Hematopoietic multipotent progenitor cell treated with erythropoietin and hydrocortisone succinate and interleukin-3 and kit ligand, for 17 days (in vitro differentiated cells): ENCODE measurements around the gene GNA12.

Experiments
- DNase-seq: peaks from one replicate; pipeline ENCODE4 v3.0.0-alpha.2; 2015; ENCODE audit warnings: low spot score

The GNA12 gene

DNA sequence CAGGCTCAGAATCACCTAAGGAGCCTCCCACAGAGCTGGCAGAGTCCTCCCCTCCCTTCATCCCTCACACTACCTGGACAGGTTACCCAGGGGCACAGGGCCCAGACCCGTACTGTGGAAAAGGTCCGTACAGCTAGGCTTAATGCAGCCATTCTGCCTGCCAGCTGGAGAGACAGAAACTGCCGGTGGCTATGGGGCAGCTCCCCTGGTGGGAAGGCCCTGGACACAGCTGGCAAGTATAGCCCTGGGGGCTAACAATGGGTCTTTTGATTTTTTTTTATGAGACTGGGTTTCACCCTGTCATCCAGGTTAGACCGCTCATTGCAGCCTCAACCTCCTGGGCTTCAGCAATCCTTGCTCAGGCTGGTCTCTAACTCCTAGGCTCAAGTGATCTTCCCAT lies 68.3 kb downstream of the GNA12 start:
- no peak for DNase-seq

DNA sequence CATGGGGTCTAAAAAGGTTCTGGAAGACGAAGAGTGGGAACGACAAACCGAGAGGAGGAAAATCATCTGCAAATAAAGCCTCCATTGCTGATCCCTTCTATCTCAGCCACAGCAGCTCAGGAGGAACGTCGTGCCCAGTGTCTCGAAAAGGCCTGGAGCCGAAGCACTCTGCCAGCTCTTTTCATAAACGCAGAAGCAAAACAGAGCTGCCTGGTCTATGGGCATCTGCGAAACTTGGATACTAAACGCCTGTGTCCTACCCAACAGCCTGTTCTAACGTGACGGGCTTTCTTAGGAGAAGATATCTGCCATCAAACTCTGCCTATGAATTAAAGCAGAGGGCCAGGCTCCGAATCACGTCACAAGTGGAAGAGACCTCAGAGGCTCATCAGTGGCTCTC lies 68.7 kb downstream of the GNA12 start:
- DNase-seq, result no peak

DNA sequence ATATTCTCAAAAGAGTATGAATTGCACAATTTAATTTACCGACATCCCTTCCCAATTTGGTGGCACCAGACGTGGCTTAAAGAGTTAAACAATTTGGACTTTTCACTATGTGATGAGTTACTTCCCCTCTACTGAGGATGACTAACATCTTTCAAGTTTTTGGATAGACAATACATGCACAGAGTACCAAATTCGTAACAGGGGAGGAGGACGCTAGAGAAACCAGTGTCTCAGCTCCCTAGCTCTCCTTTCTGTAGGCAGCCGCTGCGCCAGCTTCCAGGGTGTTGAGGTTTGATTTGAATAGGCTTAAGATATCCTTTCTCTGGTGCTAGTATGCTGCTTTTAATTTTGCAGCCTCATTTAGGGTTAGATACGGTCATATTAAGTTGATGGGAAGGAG lies 69.2 kb downstream of the GNA12 start:
- no peak for DNase-seq

DNA sequence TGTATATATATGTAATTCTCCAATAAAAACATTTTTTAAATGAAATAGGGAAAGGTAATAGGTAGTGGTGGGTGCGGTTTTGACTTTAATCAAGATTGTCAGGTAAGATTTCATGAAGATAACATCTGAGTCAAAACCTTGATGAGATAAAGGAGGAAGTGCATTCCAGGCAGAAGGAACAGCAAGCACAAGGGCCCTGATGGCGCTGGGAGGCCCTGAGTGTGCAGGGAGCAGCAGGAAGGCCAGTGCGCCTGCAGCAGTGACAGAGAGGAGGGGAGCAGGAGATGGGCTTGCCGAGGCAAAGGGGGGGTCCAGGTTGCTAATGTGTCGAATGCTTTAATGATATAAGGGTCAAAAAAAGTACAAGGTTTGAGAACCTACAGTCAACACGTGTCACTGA lies 69.8 kb downstream of the GNA12 start:
- no peak for DNase-seq

DNA sequence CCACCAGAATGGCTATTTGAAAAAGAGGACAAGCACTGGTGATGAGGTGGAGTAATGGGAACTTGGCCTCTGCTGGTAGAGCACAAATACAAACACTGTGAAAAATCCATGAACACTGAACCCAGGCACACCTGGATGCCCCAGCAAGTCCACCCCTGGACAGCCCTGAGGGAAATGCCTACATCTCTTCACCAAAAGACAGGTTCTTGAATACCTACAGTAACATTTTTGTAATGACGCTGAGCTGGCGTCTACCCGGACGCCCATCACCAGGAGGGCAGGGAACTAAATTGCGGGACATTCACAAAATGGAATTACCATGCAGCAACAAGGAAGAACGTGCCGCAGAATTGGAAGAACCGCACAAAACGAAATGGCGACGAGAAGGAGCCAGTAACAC lies 70.5 kb downstream of the GNA12 start:
- no peak for DNase-seq

DNA sequence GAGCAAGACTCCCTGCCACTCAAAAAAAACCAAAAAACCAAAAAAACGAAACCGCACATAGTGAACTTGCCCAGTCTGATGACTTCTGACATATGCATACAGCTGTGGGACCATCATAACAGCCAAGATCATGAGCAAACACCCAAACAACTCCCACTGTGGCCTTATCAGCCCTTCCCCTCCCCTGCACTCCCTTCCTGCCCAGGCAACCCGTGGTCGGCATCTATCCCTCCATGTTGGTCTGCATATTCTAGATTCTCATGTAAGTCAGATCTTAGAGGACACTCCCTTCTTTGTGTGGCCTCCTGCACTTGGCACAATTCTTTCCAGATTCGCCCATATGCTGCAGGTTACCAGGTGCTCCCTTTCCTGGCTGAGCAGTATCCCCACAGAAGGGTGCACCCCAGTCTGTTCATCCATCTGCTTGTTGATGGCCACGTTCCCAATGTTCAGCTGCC lies 72.8 kb downstream of the GNA12 start:
- peak; percentile 86 for DNase-seq

DNA sequence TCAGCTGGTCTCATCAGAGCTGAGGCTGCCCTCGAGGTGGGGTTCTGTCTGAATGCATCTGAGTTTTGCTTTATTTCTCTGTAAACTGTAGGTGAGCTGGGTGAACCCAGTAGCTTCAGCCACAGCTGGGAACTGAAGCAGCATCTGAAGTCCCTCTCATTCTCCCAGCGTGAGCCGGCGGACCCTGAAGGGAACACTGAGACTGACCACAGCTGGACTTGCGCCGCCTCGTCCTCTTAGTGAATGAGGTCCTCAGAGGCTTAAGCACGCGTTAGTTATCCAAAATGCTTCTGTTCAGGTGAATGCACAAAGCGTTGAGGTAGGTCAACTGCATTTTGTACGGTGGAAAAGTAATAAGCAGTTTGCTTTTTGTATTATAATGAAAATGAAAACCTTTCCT lies 79.5 kb downstream of the GNA12 start:
- DNase-seq, result no peak

DNA sequence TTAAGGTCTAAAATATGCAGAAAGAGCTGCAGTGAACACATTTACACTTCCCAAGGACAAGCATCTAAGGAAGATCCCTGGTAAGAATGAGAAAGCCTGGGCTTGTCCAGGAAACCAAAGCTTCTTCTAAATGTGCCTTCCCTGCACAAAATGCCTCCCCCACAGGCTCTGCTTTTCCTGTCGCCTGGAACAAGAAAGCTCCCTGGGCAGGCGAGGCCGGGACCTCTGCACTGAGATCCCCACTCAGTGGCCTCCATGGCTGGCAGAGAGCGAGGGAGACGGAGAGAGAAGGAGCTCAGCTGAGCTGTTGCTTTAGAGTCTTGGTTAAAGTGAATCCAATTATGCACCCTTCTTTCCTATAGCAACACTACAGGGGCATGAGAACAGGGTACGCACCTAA lies 80.5 kb downstream of the GNA12 start:
- no peak for DNase-seq

DNA sequence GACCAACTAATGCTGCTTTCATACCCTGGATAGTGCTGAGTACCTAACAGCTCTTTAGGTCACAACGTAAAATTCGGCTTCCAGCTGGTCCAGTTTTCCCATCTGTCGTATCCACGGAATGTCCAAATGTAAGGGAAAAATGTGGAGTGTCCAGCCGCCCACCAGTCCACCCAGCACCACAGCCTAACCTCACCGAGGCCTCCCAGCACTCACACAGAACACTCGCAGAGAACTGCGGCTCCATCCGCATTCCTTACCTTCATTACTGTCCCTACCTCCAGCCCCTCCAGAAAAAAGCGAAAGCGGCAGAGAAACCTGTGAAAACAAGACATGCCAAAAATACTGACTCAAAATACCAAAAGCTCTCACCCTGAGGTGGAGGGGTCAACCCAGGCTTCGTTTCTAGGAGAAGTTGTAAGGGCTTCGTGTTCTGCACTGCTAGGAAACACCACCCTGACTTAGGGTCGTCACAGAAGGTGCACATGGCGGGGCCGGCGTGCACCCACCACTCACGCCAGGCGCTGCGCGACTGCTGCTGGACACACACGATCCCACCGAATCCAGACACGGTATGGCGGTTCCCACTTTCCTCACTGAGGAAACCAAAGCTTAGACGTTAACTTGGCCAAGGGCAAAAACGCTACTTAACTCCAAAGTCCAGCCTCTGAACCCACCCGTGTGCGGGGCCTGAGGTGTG lies 82.2 kb downstream of the GNA12 start:
- no peak for DNase-seq

DNA sequence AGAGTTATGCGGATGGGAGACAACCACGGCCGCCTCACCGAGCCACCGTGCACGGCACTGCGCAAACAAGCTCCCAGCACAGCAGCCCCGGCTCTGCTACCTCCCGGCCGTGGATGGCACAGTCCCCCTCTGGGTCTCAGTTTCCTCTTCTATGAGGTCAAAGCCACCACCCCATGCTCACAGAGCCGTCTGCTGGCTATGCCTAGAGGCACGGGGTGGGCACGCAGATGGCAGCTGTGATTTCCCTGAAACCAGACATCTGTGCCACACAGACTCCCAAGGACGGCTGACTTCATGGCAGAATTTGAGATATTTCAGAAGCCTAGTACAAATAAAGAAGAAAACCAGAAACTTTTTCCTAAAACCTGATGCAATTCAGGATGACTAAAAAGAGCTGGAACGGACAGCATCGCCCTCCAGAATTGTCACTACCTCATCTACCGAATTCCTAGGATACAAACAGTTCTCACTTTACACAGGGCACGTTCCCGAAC lies 82.9 kb downstream of the GNA12 start:
- no peak for DNase-seq

DNA sequence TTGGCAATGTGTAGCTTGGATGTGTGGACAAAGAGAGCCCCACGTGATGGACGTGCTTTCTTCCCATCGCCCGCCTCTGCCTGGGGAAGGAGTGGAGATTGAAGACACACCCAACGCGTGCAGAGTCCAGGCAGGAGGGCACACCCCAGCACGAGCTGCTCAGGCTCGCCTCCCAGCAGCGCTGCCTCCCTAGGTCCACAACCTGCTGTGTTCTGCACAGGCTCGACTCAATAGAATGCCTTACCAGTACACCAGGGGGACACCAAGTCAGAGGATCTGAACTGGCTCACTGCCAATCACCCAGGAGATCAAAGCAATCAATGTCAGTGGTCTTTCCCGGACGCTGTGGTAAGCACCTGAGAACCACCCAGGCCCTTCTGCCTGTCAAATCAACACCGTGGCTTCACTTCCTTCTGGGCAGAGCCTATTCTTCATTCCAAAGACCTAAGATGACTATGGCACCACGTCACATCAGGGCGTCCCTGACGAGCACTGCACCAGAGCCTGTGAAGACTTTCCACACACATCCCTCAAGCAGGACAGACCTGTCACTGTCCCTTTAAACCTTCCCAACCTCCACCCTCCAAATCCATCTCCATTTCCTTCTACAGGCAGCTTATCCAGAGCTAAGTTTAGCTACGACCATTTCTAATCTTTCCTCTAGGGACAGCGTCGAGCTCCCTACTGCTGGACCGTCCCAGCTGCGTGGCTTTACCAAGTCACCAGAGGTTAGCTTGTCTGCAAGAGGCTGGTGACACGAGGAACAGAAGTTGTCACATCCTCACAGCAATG lies 83.8 kb downstream of the GNA12 start:
- peak; percentile 80 for DNase-seq

DNA sequence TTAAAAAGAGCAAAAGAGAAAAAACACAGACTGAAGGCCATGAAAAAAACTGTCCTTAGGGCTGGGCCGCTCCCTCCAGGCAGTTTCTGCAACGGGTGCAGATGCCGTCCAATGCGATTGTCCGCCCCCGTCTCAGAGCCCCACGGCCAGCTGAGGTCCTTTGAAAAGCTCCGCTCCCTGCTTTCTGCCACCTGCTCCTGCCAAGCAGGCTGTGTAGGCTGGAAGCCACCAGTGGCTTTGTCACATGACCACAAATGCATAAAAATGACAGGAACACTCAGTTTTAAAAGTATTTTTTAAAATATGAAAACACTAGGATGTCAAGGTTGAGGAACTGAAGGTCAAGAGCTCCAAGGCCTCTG lies 84.4 kb downstream of the GNA12 start:
- DNase-seq, result no peak

DNA sequence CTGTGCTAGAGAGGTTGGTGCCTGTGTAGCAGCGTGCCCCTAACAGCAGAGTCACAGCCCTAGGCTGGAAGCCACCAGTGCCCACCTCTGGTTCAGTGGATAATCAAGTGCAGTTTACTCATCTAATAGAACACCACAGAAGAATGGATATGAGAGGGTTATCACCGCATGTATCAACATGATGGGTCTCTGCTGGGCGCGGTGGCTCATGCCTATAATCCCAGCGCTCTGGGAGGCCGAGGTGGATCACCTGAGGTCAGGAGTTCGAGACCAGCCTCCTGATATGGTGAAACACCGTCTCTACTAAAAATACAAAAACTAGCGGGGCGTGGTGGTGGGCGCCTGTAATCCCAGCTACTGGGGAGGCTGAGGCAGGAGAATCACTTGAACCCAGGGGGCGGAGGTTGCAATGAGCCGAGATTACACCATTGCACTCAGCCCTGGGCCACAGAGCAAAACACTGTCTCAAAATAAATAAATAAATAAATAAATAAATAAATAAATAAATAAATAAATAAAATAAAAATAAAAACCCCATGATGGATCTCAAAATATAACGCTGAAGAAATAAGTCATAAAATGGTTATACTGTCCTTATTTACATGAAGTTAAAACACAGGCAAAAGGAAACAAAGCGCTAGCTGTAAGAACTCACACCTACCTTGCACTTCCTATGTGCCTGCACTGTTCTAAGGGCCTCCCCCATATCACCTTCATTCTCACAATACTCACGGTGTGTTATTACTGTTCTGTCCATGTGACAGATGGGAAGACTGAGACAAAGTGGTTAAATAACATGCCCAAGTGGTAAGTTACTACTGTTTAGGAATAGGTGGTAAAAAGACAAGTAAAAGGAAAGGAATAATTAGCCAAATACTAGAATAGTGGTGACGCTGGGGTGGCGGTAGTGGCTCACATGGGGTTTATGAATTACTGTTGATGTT lies 85.2 kb downstream of the GNA12 start:
- peak; percentile 51 for DNase-seq

DNA sequence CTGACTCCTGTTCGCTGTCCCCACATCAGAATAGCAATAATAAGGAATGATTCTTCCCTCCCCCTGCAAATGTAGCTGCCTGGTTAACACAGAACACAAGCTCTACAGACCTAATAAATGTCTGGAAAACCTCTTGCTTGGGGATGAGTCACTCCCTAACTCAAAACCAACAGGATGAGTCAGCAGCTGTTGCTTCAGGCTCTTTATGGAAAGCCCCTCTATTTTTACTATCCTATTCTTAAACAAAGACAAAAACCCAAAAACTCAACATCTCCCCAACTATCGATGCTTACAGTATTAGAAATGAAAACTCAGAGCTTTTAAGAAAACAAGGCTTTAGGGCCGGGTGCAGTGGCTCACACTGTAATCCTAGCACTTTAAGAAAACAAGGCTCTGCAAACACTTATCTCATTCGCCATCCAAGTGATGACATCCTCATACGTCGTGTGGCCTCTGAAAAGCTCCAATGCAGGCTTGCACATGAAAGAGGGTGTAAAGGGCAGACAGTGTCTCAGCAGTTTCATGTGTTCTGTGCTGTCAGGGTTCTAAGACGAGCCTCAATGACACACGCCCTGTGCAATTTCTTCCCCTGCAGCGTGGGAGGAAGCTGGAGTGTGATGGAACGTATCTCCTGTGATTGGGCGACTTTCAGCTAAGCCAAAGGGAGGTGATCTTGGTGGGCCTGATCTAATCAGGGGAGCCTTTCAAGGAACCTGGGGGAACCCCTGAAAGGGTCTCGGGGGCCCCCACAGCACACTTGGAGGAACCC lies 86.0 kb downstream of the GNA12 start:
- peak; percentile 96 for DNase-seq

DNA sequence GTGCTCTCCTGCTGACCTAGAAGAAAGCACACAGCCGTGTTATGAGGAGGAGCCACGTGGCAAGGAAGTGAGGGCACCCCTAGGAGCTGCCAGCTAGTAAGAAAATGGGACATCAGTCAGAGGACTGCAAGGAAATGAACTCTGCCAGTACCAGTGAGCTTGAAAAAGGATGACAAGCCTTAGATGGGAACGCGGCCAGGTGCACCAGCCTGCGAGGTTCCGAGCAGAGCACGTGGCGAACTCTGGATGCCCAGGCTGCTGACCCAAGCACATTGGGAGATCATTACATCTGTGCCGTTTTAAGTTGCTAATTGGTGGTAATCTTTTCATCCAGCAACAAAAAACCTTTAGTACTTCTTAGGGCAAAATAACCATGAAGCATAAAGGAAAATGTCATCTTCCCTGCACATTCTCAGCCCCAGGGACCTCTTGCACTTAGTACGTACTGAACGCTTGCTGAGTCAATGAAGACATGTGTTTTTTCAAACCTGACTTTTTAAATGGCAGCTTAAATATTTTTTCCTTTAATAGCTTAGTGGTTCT lies 86.7 kb downstream of the GNA12 start:
- DNase-seq, result peak; percentile 82

DNA sequence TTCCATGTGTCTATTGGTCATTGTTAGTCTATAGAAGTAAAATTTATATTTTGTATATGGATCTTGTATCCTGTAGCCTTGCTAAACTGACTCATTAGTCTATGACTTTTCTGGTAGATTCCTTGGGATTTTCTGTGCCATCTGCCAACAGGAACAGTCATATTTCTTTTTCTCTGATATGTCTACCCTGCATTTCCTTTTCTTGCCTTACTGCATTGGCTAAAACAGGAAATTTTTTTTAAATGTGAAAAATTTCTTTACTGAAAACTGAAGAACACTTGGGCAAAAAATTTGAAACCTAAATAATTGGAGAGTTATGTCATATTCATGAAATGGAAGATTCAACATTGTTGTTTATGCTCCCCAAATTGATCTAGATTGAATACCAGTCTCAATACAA lies 88.6 kb downstream of the GNA12 start:
- no peak for DNase-seq

DNA sequence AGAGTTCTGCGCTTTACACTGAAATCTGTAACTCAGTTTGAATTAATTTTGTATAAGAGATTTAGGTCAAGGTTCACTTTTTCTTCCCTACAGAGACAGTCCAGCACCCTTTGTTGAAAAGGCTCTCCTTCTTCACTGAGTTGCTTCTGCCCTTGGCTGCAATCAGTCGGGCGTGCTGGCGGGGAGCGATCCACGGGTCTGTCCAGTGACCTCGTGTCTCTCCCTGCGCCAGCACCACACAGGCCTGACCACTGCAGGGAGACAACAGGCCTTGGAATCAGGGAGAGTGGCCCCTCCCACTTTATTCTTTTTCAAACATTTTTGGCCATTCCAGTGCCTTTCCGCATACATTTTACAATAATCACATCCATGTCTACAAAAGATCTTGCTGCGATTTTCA lies 89.2 kb downstream of the GNA12 start:
- DNase-seq, result no peak

DNA sequence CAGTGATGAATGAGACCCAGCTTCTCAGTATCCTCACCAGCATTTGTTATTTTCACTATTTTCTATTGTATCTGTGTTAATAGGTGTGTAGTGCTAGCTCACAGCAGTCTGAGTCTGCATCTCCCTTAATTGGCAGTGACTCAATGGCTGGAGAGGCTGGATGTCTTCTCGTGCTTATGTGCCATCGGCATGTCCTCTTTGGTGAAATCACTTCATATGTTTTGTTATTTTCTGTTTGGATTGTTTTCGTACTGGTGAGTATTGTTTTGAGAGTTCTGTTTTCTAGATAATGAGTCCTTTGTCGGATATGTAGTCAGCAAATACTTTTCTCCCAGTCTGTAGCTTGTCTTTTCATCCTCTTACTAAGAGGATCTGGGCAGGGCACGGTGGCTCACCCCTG lies 90.0 kb downstream of the GNA12 start:
- DNase-seq, result no peak

DNA sequence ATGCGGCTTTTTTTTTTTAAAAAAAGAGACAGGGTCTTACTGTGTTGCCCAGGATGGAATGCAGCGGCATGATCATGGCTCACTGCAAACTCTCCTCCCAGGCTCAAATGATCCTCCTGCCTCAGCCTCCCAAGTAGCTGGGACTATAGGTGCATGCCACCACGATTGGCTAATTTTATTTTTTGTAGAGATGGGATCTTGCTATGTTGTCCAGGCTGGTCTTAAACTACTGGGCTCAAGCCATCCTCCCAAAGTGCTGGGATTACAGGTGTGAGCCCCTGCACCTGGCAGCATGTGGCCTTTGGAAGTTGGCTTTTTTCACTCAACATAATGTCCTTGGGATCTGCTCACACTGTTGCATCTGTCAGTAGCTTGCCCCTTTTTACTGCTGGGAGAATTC lies 91.0 kb downstream of the GNA12 start:
- no peak for DNase-seq

DNA sequence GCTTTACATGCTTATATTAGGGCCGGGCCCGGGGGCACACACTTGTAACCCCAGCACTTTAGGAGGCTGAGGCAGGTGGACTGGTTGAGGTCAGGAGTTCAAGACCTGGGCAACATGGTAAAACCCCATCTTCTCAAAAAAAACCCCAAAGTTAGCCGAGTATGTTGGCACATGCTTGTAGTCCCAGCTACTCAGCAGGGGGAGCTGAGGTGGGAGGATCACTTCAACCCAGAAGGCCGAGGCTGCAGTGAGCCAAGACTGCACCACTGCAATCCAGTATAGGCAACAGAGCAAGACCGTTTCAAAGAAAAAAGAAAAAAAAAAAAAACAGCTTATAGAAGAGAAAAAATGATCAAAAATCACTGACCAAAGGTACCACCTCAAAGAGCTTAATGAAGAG lies 93.0 kb downstream of the GNA12 start:
- no peak for DNase-seq

DNA sequence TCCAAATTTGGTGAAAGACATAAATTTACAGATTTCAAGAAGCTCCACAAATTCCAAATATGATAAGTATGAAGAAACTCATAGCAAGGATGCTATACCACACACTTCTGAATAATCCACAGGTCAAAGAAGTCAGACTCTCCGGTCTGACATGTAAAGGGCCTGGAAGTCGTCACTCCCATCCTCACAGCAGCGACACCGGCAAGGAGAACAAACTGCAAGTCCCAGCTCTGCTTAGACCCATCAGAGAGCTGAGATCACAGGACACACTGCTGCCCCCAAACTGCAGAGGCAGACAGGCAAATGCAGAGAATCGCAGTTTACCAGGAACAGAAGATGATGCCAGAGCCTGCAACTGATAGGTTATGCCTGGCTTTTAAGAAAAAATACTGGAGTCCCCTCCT lies 94.1 kb downstream of the GNA12 start:
- no peak for DNase-seq
